Lower lobe of right lung (tissue), 2 donors: ENCODE results near the gene CDH23. TPM values are rescaled to one million over a fixed set of nuclear protein-coding genes. Genes with fewer than 3 reads are reported as not detected.

Experiments
- ATAC-seq, 2 donors: fragments of 200-7000 bp; cut with Tn5 transposase; one replicate each; pipeline ENCODE4 v1.9.1; 2020 to 2022; ENCODE audit warnings: mild to moderate bottlenecking in 2 of 2, moderate library complexity in 2 of 2
- DNase-seq: peaks from one replicate; pipeline ENCODE4 v3.0.0-alpha.2; 2020
- H3K27ac ChIP-seq: fragments of 200-600 bp; one replicate; pipeline ENCODE4 v1.8.0; 2022
- H3K27me3 ChIP-seq: fragments of 200-600 bp; one replicate; pipeline ENCODE4 v1.8.0; 2022; ENCODE audit warnings: low read depth
- H3K36me3 ChIP-seq: fragments of 200-600 bp; one replicate; pipeline ENCODE4 v1.8.0; 2022; ENCODE audit warnings: mild to moderate bottlenecking
- H3K4me1 ChIP-seq: fragments of 200-600 bp; one replicate; pipeline ENCODE4 v1.8.0; 2022
- H3K4me3 ChIP-seq: fragments of 200-600 bp; one replicate; pipeline ENCODE4 v1.8.0; 2022; ENCODE audit warnings: mild to moderate bottlenecking
- H3K9me3 ChIP-seq: fragments of 200-600 bp; one replicate; pipeline ENCODE4 v1.8.0; 2022
- intact Hi-C: fragments of 100-400 bp; cut with DNase I; formaldehyde crosslinking; loops from one replicate; pipeline ENCODE4 v1.11.0; 2022
- total RNA-seq: library from RNA; stranded (reverse); fragmentation: NEBNext Ultra II Directional; extraction: Animal tissue kit (Norgen Biotek cat#: 25700); gene quantifications from one replicate; pipeline ENCODE4 v1.2.1, GENCODE V29; 2021
- TF ChIP-seq, protein P1 (sequence below): fragments of 200-600 bp; IDR thresholded peaks from one replicate; pipeline ENCODE4 v1.8.0; 2022; ENCODE audit warnings: antibody characterized with exemption, mild to moderate bottlenecking
- donor health status: DM: no; HTN: yes; CAD: no; lungs with severe emphysema.

The CDH23 gene
- total RNA-seq, 1 donor from 2014 or later: 9.4 TPM

DNA sequence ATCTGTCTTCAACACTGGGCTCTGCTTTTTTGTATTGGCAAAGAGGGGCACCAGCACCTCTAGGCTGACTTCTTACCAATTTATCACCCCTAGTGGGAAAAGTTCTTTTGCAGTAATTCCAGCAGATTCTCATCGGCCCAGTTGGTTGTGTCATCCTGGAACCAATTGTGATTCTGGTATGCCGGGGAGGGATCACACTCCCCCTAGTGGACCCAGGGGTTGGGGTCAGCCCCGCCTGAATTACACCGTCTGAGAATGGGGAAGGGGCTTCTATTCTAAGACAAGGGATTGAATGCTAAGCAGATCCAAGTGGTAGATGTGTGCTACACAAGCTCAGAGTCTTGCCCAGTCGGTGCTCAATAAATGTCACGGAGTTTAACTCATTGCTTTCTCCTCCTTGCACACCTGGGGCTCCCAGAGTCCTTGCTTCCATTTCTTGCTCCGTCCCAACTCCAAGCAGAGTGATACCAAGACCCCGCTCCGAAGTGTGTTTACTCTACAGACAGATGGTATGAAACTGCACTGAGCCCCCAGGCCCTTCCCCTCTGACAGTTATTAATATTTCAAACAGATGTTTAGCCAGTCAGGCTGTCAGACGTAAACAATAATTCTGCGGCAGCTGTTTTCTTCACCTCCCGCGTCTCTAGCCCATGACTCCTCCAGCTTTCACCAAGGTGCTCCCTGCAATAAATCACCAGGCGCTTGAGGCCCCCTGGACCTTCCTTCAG is 251.0 kb downstream of the CDH23 start:
- no peak overlapping the region for H3K4me3 ChIP-seq
- no peaks in the 10 kb centered on the region for H3K9me3 ChIP-seq
- H3K27me3 ChIP-seq: no peaks in the 10 kb centered on the region
- intact Hi-C loops: no loop called here
- DNase-seq: no peak
- TF ChIP-seq, protein P1, sequence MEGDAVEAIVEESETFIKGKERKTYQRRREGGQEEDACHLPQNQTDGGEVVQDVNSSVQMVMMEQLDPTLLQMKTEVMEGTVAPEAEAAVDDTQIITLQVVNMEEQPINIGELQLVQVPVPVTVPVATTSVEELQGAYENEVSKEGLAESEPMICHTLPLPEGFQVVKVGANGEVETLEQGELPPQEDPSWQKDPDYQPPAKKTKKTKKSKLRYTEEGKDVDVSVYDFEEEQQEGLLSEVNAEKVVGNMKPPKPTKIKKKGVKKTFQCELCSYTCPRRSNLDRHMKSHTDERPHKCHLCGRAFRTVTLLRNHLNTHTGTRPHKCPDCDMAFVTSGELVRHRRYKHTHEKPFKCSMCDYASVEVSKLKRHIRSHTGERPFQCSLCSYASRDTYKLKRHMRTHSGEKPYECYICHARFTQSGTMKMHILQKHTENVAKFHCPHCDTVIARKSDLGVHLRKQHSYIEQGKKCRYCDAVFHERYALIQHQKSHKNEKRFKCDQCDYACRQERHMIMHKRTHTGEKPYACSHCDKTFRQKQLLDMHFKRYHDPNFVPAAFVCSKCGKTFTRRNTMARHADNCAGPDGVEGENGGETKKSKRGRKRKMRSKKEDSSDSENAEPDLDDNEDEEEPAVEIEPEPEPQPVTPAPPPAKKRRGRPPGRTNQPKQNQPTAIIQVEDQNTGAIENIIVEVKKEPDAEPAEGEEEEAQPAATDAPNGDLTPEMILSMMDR: peak; percentile 44
- no peaks in the 10 kb centered on the region for H3K4me1 ChIP-seq
- H3K27ac ChIP-seq: no peak overlapping the region
- ATAC-seq: no peak
- H3K36me3 ChIP-seq: no peaks in the 10 kb centered on the region

DNA sequence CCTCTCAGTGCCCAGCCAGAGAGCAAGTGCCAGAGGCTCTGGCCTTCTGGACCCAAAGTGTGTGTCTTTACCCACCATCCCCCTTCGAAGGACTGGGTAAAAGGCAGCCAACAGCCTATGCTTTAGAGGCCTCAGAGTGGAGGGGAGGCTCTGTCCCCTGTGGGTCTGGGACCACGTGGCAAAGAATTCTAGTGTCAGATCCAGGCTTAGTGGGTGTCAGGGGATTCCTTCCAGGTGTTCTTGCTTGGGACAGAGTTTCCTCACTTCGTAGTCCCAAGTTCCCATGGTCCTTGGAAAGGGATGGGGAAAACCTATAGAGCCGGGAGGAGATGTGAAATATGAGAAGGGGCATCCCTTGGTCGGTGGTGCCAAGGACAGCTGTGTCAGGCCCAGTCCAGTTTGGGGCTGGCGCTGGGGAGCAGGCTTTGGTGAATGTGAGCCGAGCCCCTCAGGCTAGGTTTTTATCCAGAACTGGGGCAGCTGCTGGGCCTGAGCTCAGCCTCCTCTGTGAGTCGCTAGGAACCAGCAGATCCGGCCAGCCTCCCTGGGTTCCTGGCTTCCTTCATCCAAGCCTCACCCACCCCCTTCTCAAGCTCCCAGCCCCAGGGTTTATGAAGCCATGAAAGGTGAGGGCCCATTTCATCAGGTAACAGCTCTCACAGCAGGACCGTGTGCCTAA is 251.7 kb downstream of the CDH23 start:
- H3K27me3 ChIP-seq: no peaks in the 10 kb centered on the region
- TF ChIP-seq, protein P1: no peak
- H3K4me3 ChIP-seq: no peak overlapping the region
- no peaks in the 10 kb centered on the region for H3K9me3 ChIP-seq
- no peaks in the 10 kb centered on the region for H3K4me1 ChIP-seq
- H3K36me3 ChIP-seq: no peaks in the 10 kb centered on the region
- no peak overlapping the region for H3K27ac ChIP-seq
- ATAC-seq: no peak
- no peak for DNase-seq
- intact Hi-C loops: no loop called here

DNA sequence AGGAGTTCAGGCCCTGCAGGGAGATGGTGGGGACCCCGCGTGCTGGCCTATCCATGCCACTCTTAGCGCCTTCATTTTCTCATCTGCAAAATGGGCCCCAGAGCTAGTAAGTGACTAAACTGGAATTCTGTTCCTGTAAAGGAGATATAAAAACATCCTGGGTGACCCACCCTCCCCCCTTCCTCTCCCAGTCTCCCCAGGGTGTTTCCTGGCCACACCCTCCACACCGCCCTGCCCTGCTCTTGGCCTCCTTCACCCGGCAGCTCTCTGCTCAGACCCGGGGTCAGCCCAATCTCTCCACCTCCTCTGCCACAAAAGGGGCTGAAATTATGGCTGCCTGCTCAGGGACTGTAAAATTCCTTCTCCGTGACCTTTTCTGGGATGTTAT is 252.2 kb downstream of the CDH23 start:
- intact Hi-C loops: no loop called here
- Histone ChIP-seq H3K4me1 (no peaks in the 10 kb centered on the region), H3K36me3 (no peaks in the 10 kb centered on the region), H3K9me3 (no peaks in the 10 kb centered on the region), H3K27me3 (no peaks in the 10 kb centered on the region), H3K27ac (no peak overlapping the region), H3K4me3 (no peak overlapping the region)
- TF ChIP-seq, protein P1: no peak
- DNase-seq (no peak), ATAC-seq (no peak)

DNA sequence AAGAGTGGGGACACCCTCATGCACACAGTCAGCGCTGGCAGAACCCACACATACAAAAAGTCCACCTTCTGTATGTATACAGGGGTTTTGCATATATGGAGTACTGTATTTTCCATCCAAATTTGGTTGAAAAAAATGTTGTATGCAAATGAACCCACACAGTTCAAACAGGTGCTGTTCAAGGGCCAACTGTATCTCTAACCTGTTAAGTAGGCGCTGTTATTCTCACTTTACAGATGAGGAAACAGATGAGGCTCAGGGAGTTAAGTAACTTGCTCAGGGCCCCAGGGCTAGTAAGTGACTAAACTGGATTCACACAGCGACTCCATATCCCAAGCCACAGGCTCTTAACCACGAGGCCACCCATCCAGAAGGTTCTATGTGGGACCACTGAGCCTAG is 252.9 kb downstream of the CDH23 start:
- Histone ChIP-seq H3K36me3 (no peaks in the 10 kb centered on the region), H3K9me3 (no peaks in the 10 kb centered on the region), H3K4me3 (no peak overlapping the region), H3K4me1 (no peaks in the 10 kb centered on the region), H3K27ac (no peak overlapping the region), H3K27me3 (no peaks in the 10 kb centered on the region)
- intact Hi-C loops: no loop called here
- TF ChIP-seq, protein P1: no peak
- ATAC-seq (no peak), DNase-seq (no peak)

DNA sequence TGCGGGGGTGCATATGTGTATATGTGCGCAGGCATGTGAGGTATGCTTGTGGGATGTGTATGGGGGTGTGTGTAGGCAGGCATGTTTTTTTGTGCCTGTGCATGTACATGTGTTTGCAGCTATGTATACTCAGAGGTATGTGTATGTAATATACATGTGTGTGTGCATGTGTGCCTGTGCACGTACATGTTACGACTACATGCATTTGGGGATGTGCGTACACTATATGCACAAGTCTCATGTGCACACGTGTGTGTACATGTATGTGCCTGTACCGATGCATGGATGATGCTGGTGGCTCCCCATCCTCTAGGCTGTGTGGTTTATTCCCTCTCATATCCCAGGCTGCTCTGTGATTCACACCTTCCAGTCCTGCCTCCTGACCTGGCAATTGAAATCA is 253.7 kb downstream of the CDH23 start:
- H3K9me3 ChIP-seq: no peaks in the 10 kb centered on the region
- no peak overlapping the region for H3K27ac ChIP-seq
- DNase-seq: no peak
- no peak overlapping the region for H3K4me3 ChIP-seq
- TF ChIP-seq, protein P1: no peak
- no peaks in the 10 kb centered on the region for H3K36me3 ChIP-seq
- H3K4me1 ChIP-seq: no peaks in the 10 kb centered on the region
- no peaks in the 10 kb centered on the region for H3K27me3 ChIP-seq
- intact Hi-C loops: no loop called here
- no peak for ATAC-seq
